HG02884 (cell line): Measurements from ENCODE around the gene AQP7.
"Not testable (repeated sequence)": the region's sequence is repeated elsewhere in the genome, so short reads cannot be mapped to it uniquely, and the experiment has no call there.

Source experiments
- ATAC-seq: cut with Tn5 transposase; IDR thresholded peaks from one replicate; pipeline ENCODE4 v1.9.1; 2021; ENCODE audit warnings: mild to moderate bottlenecking, moderate library complexity; ENCODE audit not compliant: unreplicated experiment

The AQP7 gene

GRCh38 chr9:33434317-33435105 lies 32.1 kb upstream of the AQP7 start:
- ATAC-seq: no peak

- no peak for ATAC-seq
Measured at GRCh38 chr9:33433871-33434270, 31.5 kb upstream of the AQP7 start.

GRCh38 chr9:33431420-33431819 lies 29.1 kb upstream of the AQP7 start:
- no peak for ATAC-seq

GRCh38 chr9:33430942-33431341 lies 28.6 kb upstream of the AQP7 start:
- no peak for ATAC-seq

GRCh38 chr9:33429256-33429985 lies 27.1 kb upstream of the AQP7 start:
- ATAC-seq: no peak

GRCh38 chr9:33426843-33427293 lies 24.5 kb upstream of the AQP7 start:
- ATAC-seq: no peak

GRCh38 chr9:33425128-33425533 lies 22.8 kb upstream of the AQP7 start:
- ATAC-seq: no peak

- ATAC-seq: not testable (repeated sequence)
Measured at GRCh38 chr9:33424492-33424891, 22.1 kb upstream of the AQP7 start.

- not testable (repeated sequence) for ATAC-seq
Measured at GRCh38 chr9:33424043-33424442, 21.7 kb upstream of the AQP7 start.

GRCh38 chr9:33419708-33420303 lies 17.4 kb upstream of the AQP7 start:
- ATAC-seq: no peak

GRCh38 chr9:33418090-33418489 lies 15.7 kb upstream of the AQP7 start:
- ATAC-seq: no peak

- no peak for ATAC-seq
Measured at GRCh38 chr9:33416996-33417395, 14.6 kb upstream of the AQP7 start.

- ATAC-seq: no peak
Measured at GRCh38 chr9:33415501-33416038, 13.2 kb upstream of the AQP7 start.

- no peak for ATAC-seq
Measured at GRCh38 chr9:33414889-33415500, 12.6 kb upstream of the AQP7 start.

- ATAC-seq: no peak
Measured at GRCh38 chr9:33414268-33414667, 11.9 kb upstream of the AQP7 start.

- no peak for ATAC-seq
Measured at GRCh38 chr9:33408087-33408486, 5.7 kb upstream of the AQP7 start.

GRCh38 chr9:33407061-33407460 lies 4.7 kb upstream of the AQP7 start:
- ATAC-seq: no peak

- no peak for ATAC-seq
Measured at GRCh38 chr9:33404788-33405362, 2.5 kb upstream of the AQP7 start.

GRCh38 chr9:33403941-33404787 lies 1.8 kb upstream of the AQP7 start:
- no peak for ATAC-seq

GRCh38 chr9:33401809-33402208 lies 559 bp downstream of the AQP7 start:
- not testable (repeated sequence) for ATAC-seq
